GM23248 (cell line): Measurements from ENCODE around the gene PEG3. TPM values are rescaled to one million over a fixed set of nuclear protein-coding genes. Genes with fewer than 3 reads are reported as not detected.
A peak's percentile ranks its signal among the peaks of the same experiment; 100 is the strongest.

Experiments
- DNase-seq: peaks from one replicate; pipeline ENCODE4 v3.0.0-alpha.2; 2015
- H2AFZ ChIP-seq: fragments of 200-600 bp; sonication (generic); 2 replicates; pipeline ENCODE4 v1.6.1; 2016; ENCODE audit warnings: antibody characterized with exemption
- H3F3A ChIP-seq: fragments of 200-600 bp; sonication (generic); 2 replicates; pipeline ENCODE4 v1.6.1; 2016; ENCODE audit warnings: mild to moderate bottlenecking, antibody characterized with exemption, mixed run types; ENCODE audit not compliant: insufficient read depth
- H3K27ac ChIP-seq: fragments of 200-600 bp; sonication (generic); 2 replicates; pipeline ENCODE4 v1.5.1; 2016; ENCODE audit warnings: mild to moderate bottlenecking
- H3K27me3 ChIP-seq: fragments of 200-600 bp; sonication (generic); replicated peaks from 2 replicates; pipeline ENCODE4 v1.6.1; 2016; ENCODE audit warnings: mild to moderate bottlenecking; ENCODE audit not compliant: insufficient read depth
- H3K36me3 ChIP-seq: fragments of 200-600 bp; sonication (generic); 2 replicates; pipeline ENCODE4 v1.6.1; 2016; ENCODE audit warnings: low read depth, mild to moderate bottlenecking
- H3K4me1 ChIP-seq: fragments of 200-600 bp; sonication (generic); 2 replicates; pipeline ENCODE4 v1.6.1; 2016; ENCODE audit warnings: mild to moderate bottlenecking; ENCODE audit not compliant: insufficient read depth
- H3K4me2 ChIP-seq: fragments of 200-600 bp; sonication (generic); one replicate; pipeline ENCODE4 v1.6.1; 2016; ENCODE audit warnings: mild to moderate bottlenecking; ENCODE audit not compliant: unreplicated experiment
- H3K4me3 ChIP-seq: fragments of 200-600 bp; sonication (generic); 2 replicates; pipeline ENCODE4 v1.5.1; 2016; ENCODE audit warnings: mild to moderate bottlenecking
- H3K79me2 ChIP-seq: fragments of 200-600 bp; sonication (generic); 2 replicates; pipeline ENCODE4 v1.6.1; 2016; ENCODE audit warnings: mild to moderate bottlenecking; ENCODE audit not compliant: insufficient read depth
- H3K9ac ChIP-seq: fragments of 200-600 bp; sonication (generic); 2 replicates; pipeline ENCODE4 v1.6.1; 2016; ENCODE audit warnings: mild to moderate bottlenecking
- H3K9me2 ChIP-seq: fragments of 200-600 bp; sonication (generic); 2 replicates; pipeline ENCODE4 v1.6.1; 2016; ENCODE audit warnings: mixed run types, mild to moderate bottlenecking, moderate library complexity; ENCODE audit not compliant: insufficient read depth
- H3K9me3 ChIP-seq: fragments of 200-600 bp; sonication (generic); one replicate; pipeline ENCODE4 v1.6.1; 2017; ENCODE audit warnings: low read depth
- H4K20me1 ChIP-seq: fragments of 200-600 bp; sonication (generic); 2 replicates; pipeline ENCODE4 v1.6.0; 2016; ENCODE audit not compliant: insufficient read depth
- EZH2 ChIP-seq: fragments of 200-600 bp; sonication (generic); IDR thresholded peaks from 2 replicates; pipeline ENCODE4 v1.6.1; 2018; ENCODE audit warnings: antibody characterized with exemption, mild to moderate bottlenecking; ENCODE audit not compliant: insufficient read depth, poor library complexity, severe bottlenecking
- EZH2phosphoT487 ChIP-seq: fragments of 200-600 bp; sonication (generic); IDR thresholded peaks from 2 replicates; pipeline ENCODE4 v1.6.1; 2018; ENCODE audit warnings: antibody characterized with exemption, moderate library complexity, mild to moderate bottlenecking, low read depth; ENCODE audit not compliant: insufficient read depth
- WGBS, 2 experiments: methylation state at CpG; one replicate each; pipeline ENCODE4 v1.1.6; 2015 to 2017; ENCODE audit warnings: low lambda C conversion rate in 2 of 2, low coverage in 1 of 2; ENCODE audit errors: missing lambda C conversion rate in 2 of 2; 5-methylcytosine and 5-hydroxymethylcytosine counted together
- in situ Hi-C: fragments of 300-500 bp; cut with MboI; formaldehyde crosslinking; loops from 2 replicates; pipeline ENCODE4 v1.15.0; 2020
- polyA plus RNA-seq: library from polyadenylated mRNA; unstranded; fragments of >200 nt; fragmentation: Nextera tagmentation; extraction: Ambion mirVana; gene quantifications from 2 replicates; pipeline ENCODE4 v1.2.1, GENCODE V29; 2016
- total RNA-seq: library from RNA; depleted of rRNA; stranded (reverse); fragments of >200 nt; shearing (Covaris generic); gene quantifications from 2 replicates; pipeline ENCODE4 v1.2.3, GENCODE V29; 2014

PEG3 gene
- total and polyA plus RNA-seq, 2 experiments from 2014 or later, result 0.65 to 0.81 TPM

DNA sequence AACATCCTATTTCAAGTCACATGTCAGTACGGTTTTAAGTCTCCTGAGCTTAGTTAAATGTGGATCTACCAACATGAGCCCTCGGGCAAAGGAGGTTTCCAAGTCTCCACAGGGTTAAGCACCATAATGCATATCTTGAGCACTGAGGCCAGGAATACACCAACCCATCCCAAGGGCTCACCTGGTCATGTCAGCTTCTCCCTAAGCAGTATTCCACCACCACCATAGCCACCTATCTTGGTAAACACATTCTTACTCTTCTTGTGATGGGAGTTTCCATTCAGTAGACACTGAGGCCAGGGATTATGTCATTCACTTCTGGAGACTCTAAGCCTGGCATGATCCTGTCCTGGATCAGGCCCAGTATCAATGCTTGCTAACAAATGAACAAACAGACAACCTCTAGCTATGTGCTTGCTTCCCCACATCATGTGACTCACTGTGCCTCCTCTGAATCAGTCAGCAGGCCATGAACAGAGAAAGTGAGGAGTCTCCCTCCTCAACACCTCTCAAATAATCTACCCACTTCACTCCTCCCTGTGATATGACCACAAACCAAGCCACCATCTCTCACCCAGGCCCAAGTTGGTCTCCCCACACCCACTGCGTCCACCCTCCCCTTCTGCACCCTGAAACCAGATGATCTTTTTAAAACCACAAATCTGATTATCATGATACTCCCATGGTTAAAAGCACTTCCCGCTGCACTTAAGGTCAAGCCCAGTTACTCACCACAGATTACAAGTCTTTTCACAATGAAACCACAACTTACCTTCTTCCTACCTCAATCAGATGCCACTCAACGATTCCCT is 5.8 kb downstream of the PEG3 start:
- no peaks in the 10 kb centered on the region for H3K79me2 ChIP-seq
- H3K9me2 ChIP-seq, result no peaks in the 10 kb centered on the region
- peak; percentile 12 for DNase-seq
- H2AFZ ChIP-seq, result no peak overlapping the region
- H3K9me3 ChIP-seq, result no peaks in the 10 kb centered on the region
- TF ChIP-seq EZH2 (no peak), EZH2phosphoT487 (no peak)
- no peaks in the 10 kb centered on the region for H4K20me1 ChIP-seq
- no peak overlapping the region for H3K27ac ChIP-seq
- H3K4me2 ChIP-seq, result no peak overlapping the region
- H3K4me1 ChIP-seq, result no peaks in the 10 kb centered on the region
- H3K9ac ChIP-seq, result no peak overlapping the region
- H3K36me3 ChIP-seq, result no peaks in the 10 kb centered on the region
- in situ Hi-C loops, result no loop called here
- H3K27me3 ChIP-seq, result no peaks in the 10 kb centered on the region
- no peak overlapping the region for H3K4me3 ChIP-seq
- 27 to 29% methylated on average over 5 of the region's 5 CpGs for WGBS, 2 experiments
- H3F3A ChIP-seq, result no peaks in the 10 kb centered on the region

DNA sequence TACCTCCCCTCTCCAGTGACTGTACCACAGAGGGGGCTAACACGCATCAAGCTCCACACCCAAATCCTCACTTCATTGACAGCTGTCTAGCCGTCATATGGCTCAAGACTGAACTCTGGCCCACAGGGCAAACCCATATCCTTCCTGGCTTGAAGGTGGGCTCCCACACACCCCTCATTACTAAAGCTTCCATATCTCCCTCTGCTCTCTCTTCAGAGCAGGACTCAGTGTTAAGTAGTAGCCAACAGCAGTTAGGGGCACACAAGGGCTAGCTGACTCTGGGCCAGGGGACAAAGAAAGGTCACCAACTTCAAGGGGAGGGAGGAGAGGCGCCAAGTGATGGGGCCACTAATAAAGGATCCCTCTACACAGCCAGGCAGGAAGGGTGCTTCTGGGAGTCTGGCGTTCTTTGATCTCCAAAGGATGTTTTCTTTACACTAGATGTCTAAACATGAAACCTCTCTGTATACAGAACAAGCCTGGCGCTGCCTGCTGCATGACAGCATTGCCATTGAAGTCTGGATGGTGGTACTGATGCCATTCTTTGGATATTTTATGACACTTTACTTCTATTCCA is 8.1 kb downstream of the PEG3 start:
- Histone ChIP-seq H3K9me2 (no peaks in the 10 kb centered on the region), H3K27me3 (no peaks in the 10 kb centered on the region), H3F3A (no peaks in the 10 kb centered on the region), H3K36me3 (no peaks in the 10 kb centered on the region), H3K9ac (no peak overlapping the region), H3K4me3 (no peak overlapping the region), H2AFZ (no peak overlapping the region), H3K79me2 (no peaks in the 10 kb centered on the region), H3K9me3 (no peaks in the 10 kb centered on the region), H3K4me1 (no peaks in the 10 kb centered on the region), H3K4me2 (no peak overlapping the region), H4K20me1 (no peaks in the 10 kb centered on the region), H3K27ac (no peak overlapping the region)
- no peak for DNase-seq
- TF ChIP-seq EZH2phosphoT487, result no peak
- no peak for TF ChIP-seq EZH2
- WGBS, 2 experiments, result 25 to 31% methylated on average over 5 of the region's 5 CpGs
- in situ Hi-C loops, result no loop called here

DNA sequence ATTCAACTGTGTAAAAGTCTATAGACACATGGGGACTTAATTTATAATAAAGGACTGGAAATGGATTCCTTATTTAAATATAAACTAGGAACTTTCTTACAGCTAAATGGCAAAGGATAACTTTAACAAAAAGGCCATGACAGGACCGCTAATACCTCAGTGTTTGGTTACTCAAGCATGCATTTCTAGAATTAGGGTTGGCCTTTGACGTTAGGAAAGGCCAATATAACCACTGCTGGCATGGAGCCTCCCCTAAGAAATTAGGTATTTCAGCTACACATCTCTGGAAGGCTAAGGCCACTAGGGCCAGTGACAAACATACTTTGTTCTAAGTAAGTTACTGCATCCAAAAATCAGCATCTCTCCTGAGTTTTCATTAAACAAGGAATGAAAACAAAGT is 9.3 kb downstream of the PEG3 start:
- Histone ChIP-seq H3F3A (no peaks in the 10 kb centered on the region), H4K20me1 (no peaks in the 10 kb centered on the region), H3K9me2 (no peaks in the 10 kb centered on the region), H3K27ac (no peak overlapping the region), H3K9me3 (no peaks in the 10 kb centered on the region), H3K36me3 (no peaks in the 10 kb centered on the region), H2AFZ (no peak overlapping the region), H3K27me3 (no peaks in the 10 kb centered on the region), H3K4me1 (no peaks in the 10 kb centered on the region), H3K4me2 (no peak overlapping the region), H3K79me2 (no peaks in the 10 kb centered on the region), H3K4me3 (no peak overlapping the region), H3K9ac (no peak overlapping the region)
- in situ Hi-C loops, result no loop called here
- no peak for TF ChIP-seq EZH2phosphoT487
- no peak for TF ChIP-seq EZH2
- 9 to 12% methylated on average over 2 of the region's 2 CpGs for WGBS, 2 experiments
- DNase-seq, result no peak

DNA sequence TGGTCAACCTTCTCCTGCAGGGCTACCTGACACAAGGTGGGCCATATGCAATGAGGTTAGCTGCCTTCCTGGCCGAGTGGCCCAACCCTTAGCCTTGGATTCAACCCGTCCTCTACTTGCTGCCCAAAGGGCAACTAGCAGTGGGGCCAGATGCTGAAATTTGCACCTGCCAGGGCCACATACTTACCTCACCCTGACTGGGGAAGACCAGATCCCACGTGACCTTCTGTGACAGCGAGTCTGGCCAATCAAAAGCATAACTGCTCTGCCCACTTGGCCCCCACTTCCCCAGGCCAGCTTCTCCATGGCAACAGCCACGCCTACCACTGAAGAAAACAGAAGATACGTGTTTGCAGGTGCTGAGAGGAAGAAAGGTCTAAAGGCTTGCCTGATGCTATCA is 10.9 kb downstream of the PEG3 start:
- in situ Hi-C loops, result no loop called here
- Histone ChIP-seq H3K27ac (no peak overlapping the region), H3K79me2 (no peaks in the 10 kb centered on the region), H4K20me1 (no peaks in the 10 kb centered on the region), H3K9ac (no peak overlapping the region), H3K27me3 (no peaks in the 10 kb centered on the region), H3K36me3 (no peaks in the 10 kb centered on the region), H3K9me3 (no peaks in the 10 kb centered on the region), H3K9me2 (no peaks in the 10 kb centered on the region), H3K4me1 (no peaks in the 10 kb centered on the region), H3K4me2 (no peak overlapping the region), H3K4me3 (no peak overlapping the region), H3F3A (no peaks in the 10 kb centered on the region), H2AFZ (no peak overlapping the region)
- WGBS, 2 experiments, result 26 to 32% methylated on average over 6 of the region's 6 CpGs
- TF ChIP-seq EZH2phosphoT487 (no peak), EZH2 (no peak)
- no peak for DNase-seq
